HEK293T (cell line): ENCODE results near the gene OCEL1.

Source experiments
- BHLHE40 ChIP-seq: fragments of 450-650 bp; IDR thresholded peaks from 2 replicates; pipeline ENCODE4 v1.6.1; 2016; ENCODE audit warnings: mild to moderate bottlenecking, moderate library complexity, borderline replicate concordance
- CTBP1 ChIP-seq: fragments of 450-650 bp; IDR thresholded peaks from 2 replicates; pipeline ENCODE4 v1.6.1; 2016; ENCODE audit warnings: borderline replicate concordance
- FOXA1 ChIP-seq: fragments of 450-650 bp; IDR thresholded peaks from 2 replicates; pipeline ENCODE4 v1.6.1; 2016; ENCODE audit warnings: mild to moderate bottlenecking
- FOXK2 ChIP-seq: fragments of 450-650 bp; IDR thresholded peaks from 2 replicates; pipeline ENCODE4 v1.6.1; 2016; ENCODE audit warnings: mild to moderate bottlenecking
- FOXM1 ChIP-seq: fragments of 450-650 bp; IDR thresholded peaks from 2 replicates; pipeline ENCODE4 v1.6.1; 2017; ENCODE audit warnings: mild to moderate bottlenecking, borderline replicate concordance
- SP1 ChIP-seq: fragments of 450-650 bp; IDR thresholded peaks from 2 replicates; pipeline ENCODE4 v1.6.1; 2017
- SUZ12 ChIP-seq: fragments of 450-650 bp; IDR thresholded peaks from 2 replicates; pipeline ENCODE4 v1.6.1; 2016; ENCODE audit warnings: mild to moderate bottlenecking
- TARDBP ChIP-seq: fragments of 450-650 bp; IDR thresholded peaks from 2 replicates; pipeline ENCODE4 v1.6.1; 2016
- ZNF384 ChIP-seq: fragments of 450-650 bp; IDR thresholded peaks from 2 replicates; pipeline ENCODE4 v1.6.1; 2016

- TF ChIP-seq ZNF384 (no peak), FOXA1 (no peak), FOXK2 (no peak), CTBP1 (no peak), TARDBP (no peak), BHLHE40 (no peak), SUZ12 (no peak), FOXM1 (no peak), SP1 (no peak)
Measured at GRCh38 chr19:17180997-17181702, 44.9 kb upstream of the OCEL1 start.
